Neural cell (in vitro differentiated cells): Measurements from ENCODE around the gene DOCK4. TPM values are rescaled to one million over a fixed set of nuclear protein-coding genes. Genes with fewer than 3 reads are reported as not detected.

Experiments
- H2AFZ ChIP-seq: fragments of 200-600, 300-800 bp; sonication (generic), shearing (Covaris generic); 2 replicates; pipeline ENCODE4 v1.6.0; 2014; ENCODE audit warnings: low read depth, mild to moderate bottlenecking, antibody characterized with exemption, low read length, moderate library complexity
- H3F3A ChIP-seq: fragments of 200-600 bp; shearing (Covaris generic); 2 replicates; pipeline ENCODE4 v1.6.1; 2016; ENCODE audit warnings: mild to moderate bottlenecking, moderate library complexity, mixed read lengths, antibody characterized with exemption, low read length; ENCODE audit not compliant: insufficient read depth, poor library complexity, severe bottlenecking
- H3K27ac ChIP-seq: fragments of 200-600, 300-800 bp; sonication (generic), shearing (Covaris generic); 2 replicates; pipeline ENCODE4 v1.5.1; 2014; ENCODE audit warnings: mild to moderate bottlenecking, low read length, moderate library complexity
- H3K27me3 ChIP-seq: fragments of 300-800, 200-600 bp; sonication (generic), shearing (Covaris generic); 2 replicates; pipeline ENCODE4 v1.6.0; 2014; ENCODE audit warnings: mild to moderate bottlenecking, low read depth, low read length, moderate library complexity; ENCODE audit not compliant: insufficient read depth
- H3K36me3 ChIP-seq: fragments of 300-800, 200-600 bp; sonication (generic), shearing (Covaris generic); 2 replicates; pipeline ENCODE4 v1.5.1; 2014; ENCODE audit warnings: mild to moderate bottlenecking, antibody characterized with exemption, low read length, moderate library complexity; ENCODE audit not compliant: insufficient read depth
- H3K4me2 ChIP-seq: fragments of 300-800, 200-600 bp; sonication (generic), shearing (Covaris generic); 2 replicates; pipeline ENCODE4 v1.6.0; 2014; ENCODE audit warnings: mild to moderate bottlenecking, low read length
- H3K4me3 ChIP-seq: fragments of 300-800, 200-600 bp; sonication (generic), shearing (Covaris generic); 2 replicates; pipeline ENCODE4 v1.5.1; 2014; ENCODE audit warnings: mild to moderate bottlenecking, low read length, moderate library complexity
- H3K79me2 ChIP-seq: fragments of 200-600 bp; shearing (Covaris generic); replicated peaks from 2 replicates; pipeline ENCODE4 v1.6.0; 2014; ENCODE audit warnings: mild to moderate bottlenecking, low read length, moderate library complexity; ENCODE audit not compliant: insufficient read depth
- H3K9ac ChIP-seq: fragments of 300-800, 200-600 bp; sonication (generic), shearing (Covaris generic); 2 replicates; pipeline ENCODE4 v1.6.1; 2016; ENCODE audit warnings: mild to moderate bottlenecking, low read length, mixed read lengths
- H3K9me2 ChIP-seq: fragments of 200-600 bp; shearing (Covaris generic); 2 replicates; pipeline ENCODE4 v1.6.1; 2016; ENCODE audit warnings: mild to moderate bottlenecking, low read length, mixed read lengths; ENCODE audit not compliant: insufficient read depth
- H3K9me3 ChIP-seq: fragments of 200-600, 300-800 bp; sonication (generic), shearing (Covaris generic); 2 replicates; pipeline ENCODE4 v1.6.1; 2016; ENCODE audit warnings: mild to moderate bottlenecking, mixed run types, low read length, moderate library complexity, mixed read lengths
- H4K20me1 ChIP-seq: fragments of 200-600 bp; shearing (Covaris generic); 2 replicates; pipeline ENCODE4 v1.6.1; 2016; ENCODE audit warnings: mild to moderate bottlenecking, mixed run types; ENCODE audit not compliant: insufficient read depth
- EP300 ChIP-seq: fragments of 450-650 bp; conservative IDR thresholded peaks from 2 replicates; pipeline ENCODE4 v1.6.1; 2014; ENCODE audit warnings: antibody characterized with exemption, mild to moderate bottlenecking, moderate library complexity; ENCODE audit not compliant: poor library complexity, severe bottlenecking
- EZH2 ChIP-seq: fragments of 200-600, 300-800 bp; shearing (Covaris generic), sonication (generic); IDR thresholded peaks from 2 replicates; pipeline ENCODE4 v1.6.1; 2014; ENCODE audit warnings: antibody characterized with exemption, low read length, borderline replicate concordance, mild to moderate bottlenecking; ENCODE audit not compliant: insufficient read depth, poor library complexity, severe bottlenecking
- MXI1 ChIP-seq: fragments of 450-650 bp; conservative IDR thresholded peaks from 2 replicates; pipeline ENCODE4 v1.6.1; 2014; ENCODE audit warnings: antibody characterized with exemption, mild to moderate bottlenecking; ENCODE audit not compliant: poor library complexity, severe bottlenecking
- POLR2AphosphoS5 ChIP-seq: IDR thresholded peaks from 2 replicates; pipeline ENCODE4 v1.6.1; 2012
- RAD21 ChIP-seq: fragments of 450-650 bp; conservative IDR thresholded peaks from 2 replicates; pipeline ENCODE4 v1.6.1; 2014; ENCODE audit warnings: antibody characterized with exemption, mild to moderate bottlenecking, moderate library complexity
- REST ChIP-seq: IDR thresholded peaks from 2 replicates; pipeline ENCODE4 v1.6.1; 2012; ENCODE audit warnings: borderline replicate concordance
- SMC3 ChIP-seq: fragments of 450-650 bp; conservative IDR thresholded peaks from 2 replicates; pipeline ENCODE4 v1.6.1; 2014; ENCODE audit warnings: antibody characterized with exemption, mild to moderate bottlenecking, moderate library complexity; ENCODE audit not compliant: poor library complexity
- TAF1 ChIP-seq: IDR thresholded peaks from 2 replicates; pipeline ENCODE4 v1.6.1; 2012; ENCODE audit warnings: low read depth
- polyA plus RNA-seq: library from polyadenylated mRNA; depleted of rRNA; stranded (reverse); fragments of >200 nt; gene quantifications from 2 replicates; pipeline ENCODE4 v1.2.3, GENCODE V29; 2014
- TF ChIP-seq, protein P1 (sequence below): fragments of 450-650 bp; IDR thresholded peaks from 2 replicates; pipeline ENCODE4 v1.5.1; 2014; ENCODE audit warnings: antibody characterized with exemption, mild to moderate bottlenecking, moderate library complexity; ENCODE audit not compliant: poor library complexity, severe bottlenecking

Gene DOCK4
- polyA plus RNA-seq, 1 donor from 2014 or later: 28.1 TPM

DNA sequence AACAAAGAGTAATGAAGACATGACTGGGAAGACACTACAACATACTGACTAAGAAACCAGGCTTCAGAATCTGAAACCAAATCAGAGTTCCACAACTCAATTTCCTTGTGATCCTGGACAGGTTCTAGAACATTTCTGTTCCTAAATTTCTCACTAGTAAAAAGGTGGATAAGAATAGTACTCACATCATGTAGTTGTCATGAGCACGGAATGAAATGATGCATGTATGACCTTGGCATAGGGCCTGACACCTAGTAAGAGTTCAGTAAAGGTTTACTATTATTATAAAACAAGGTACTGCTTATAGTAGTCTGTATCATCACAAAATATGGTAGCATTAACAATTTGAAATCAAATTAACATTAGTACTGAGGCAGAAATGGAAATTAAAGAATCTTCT lies 19.9 kb downstream of the DOCK4 start:
- Histone ChIP-seq H3K9me2 (no peaks in the 10 kb centered on the region), H3K36me3 (no peaks in the 10 kb centered on the region), H3K9ac (no peak overlapping the region), H3K27me3 (no peaks in the 10 kb centered on the region), H2AFZ (no peak overlapping the region), H3K79me2 (peaks cover 13% of the 10 kb centered on the region), H3K9me3 (no peaks in the 10 kb centered on the region), H3F3A (no peaks in the 10 kb centered on the region), H3K4me2 (no peak overlapping the region), H4K20me1 (no peaks in the 10 kb centered on the region), H3K27ac (no peak overlapping the region), H3K4me3 (no peak overlapping the region)
- TF ChIP-seq, protein P1, sequence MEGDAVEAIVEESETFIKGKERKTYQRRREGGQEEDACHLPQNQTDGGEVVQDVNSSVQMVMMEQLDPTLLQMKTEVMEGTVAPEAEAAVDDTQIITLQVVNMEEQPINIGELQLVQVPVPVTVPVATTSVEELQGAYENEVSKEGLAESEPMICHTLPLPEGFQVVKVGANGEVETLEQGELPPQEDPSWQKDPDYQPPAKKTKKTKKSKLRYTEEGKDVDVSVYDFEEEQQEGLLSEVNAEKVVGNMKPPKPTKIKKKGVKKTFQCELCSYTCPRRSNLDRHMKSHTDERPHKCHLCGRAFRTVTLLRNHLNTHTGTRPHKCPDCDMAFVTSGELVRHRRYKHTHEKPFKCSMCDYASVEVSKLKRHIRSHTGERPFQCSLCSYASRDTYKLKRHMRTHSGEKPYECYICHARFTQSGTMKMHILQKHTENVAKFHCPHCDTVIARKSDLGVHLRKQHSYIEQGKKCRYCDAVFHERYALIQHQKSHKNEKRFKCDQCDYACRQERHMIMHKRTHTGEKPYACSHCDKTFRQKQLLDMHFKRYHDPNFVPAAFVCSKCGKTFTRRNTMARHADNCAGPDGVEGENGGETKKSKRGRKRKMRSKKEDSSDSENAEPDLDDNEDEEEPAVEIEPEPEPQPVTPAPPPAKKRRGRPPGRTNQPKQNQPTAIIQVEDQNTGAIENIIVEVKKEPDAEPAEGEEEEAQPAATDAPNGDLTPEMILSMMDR: no peak
- TF ChIP-seq MXI1 (no peak), POLR2AphosphoS5 (no peak), EZH2 (no peak), TAF1 (no peak), SMC3 (no peak), EP300 (no peak), RAD21 (no peak), REST (no peak)

- TF ChIP-seq, protein P1: no peak
- TF ChIP-seq REST: no peak
- no peak for TF ChIP-seq EP300
- no peak for TF ChIP-seq RAD21
- TF ChIP-seq SMC3: no peak
- no peak for TF ChIP-seq POLR2AphosphoS5
- no peak for TF ChIP-seq EZH2
- no peak for TF ChIP-seq TAF1
- TF ChIP-seq MXI1: no peak
- Histone ChIP-seq H4K20me1 (no peaks in the 10 kb centered on the region), H3K4me3 (no peak overlapping the region), H3K9me2 (no peaks in the 10 kb centered on the region), H3K9me3 (no peaks in the 10 kb centered on the region), H3K4me2 (no peak overlapping the region), H3K9ac (no peak overlapping the region), H3F3A (no peaks in the 10 kb centered on the region), H3K27ac (no peak overlapping the region), H3K36me3 (no peaks in the 10 kb centered on the region), H2AFZ (no peak overlapping the region), H3K27me3 (no peaks in the 10 kb centered on the region), H3K79me2 (peaks cover 14% of the 10 kb centered on the region)
Observed at GRCh38 chr7:112185005-112185834, 21.0 kb downstream of the DOCK4 start.
